ENCODE results near the gene CTSE.

DNA sequence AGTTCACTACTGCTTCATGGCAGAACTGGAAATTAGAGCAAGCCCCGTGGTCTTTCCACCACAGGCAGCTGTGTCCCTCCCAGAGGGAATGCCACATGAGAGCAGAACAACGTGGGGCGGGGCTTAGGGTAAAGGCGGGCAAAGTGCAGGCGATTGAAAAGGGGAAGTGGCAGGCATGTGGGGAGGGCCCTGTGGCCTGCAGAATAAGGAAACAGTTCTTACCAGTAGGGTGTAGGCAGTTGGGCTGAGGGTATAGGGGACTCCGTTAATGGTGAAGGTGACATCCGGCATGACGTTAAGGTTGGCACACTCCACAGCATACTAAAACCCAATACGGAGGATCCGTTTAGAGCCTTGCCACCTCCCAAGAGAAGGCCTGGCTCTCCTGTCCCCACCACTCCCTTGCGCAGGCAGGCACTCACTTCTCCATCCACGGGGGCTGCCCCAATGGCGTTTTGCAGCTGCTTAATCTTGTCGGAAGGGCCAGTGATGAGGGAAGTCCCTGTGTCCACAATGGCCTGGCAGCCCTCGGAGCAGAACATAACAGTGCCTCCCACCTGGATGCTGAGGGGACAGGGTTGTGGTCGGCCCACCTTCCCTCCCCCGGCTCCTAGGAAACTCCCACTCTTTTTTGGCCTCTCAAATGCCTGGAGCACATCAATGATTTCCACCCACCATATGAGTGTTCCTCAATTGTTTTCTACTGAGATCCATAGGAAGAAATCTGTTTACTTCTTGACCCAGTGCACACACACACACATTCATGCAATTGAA lies 11.4 kb downstream of the CTSE start:
- TF ChIP-seq, protein P1, sequence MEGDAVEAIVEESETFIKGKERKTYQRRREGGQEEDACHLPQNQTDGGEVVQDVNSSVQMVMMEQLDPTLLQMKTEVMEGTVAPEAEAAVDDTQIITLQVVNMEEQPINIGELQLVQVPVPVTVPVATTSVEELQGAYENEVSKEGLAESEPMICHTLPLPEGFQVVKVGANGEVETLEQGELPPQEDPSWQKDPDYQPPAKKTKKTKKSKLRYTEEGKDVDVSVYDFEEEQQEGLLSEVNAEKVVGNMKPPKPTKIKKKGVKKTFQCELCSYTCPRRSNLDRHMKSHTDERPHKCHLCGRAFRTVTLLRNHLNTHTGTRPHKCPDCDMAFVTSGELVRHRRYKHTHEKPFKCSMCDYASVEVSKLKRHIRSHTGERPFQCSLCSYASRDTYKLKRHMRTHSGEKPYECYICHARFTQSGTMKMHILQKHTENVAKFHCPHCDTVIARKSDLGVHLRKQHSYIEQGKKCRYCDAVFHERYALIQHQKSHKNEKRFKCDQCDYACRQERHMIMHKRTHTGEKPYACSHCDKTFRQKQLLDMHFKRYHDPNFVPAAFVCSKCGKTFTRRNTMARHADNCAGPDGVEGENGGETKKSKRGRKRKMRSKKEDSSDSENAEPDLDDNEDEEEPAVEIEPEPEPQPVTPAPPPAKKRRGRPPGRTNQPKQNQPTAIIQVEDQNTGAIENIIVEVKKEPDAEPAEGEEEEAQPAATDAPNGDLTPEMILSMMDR (IDR thresholded peaks at IDR 0.05) = no peak
- no peak for TF ChIP-seq POLR2A (IDR thresholded peaks at IDR 0.05)
